HCT116 (cell line): ENCODE measurements around the gene CRHBP. TPM values are rescaled to one million over a fixed set of nuclear protein-coding genes. Genes with fewer than 3 reads are reported as not detected.

Experiments used
- ATAC-seq: fragments of 200-7000 bp; cut with Tn5 transposase; 2 replicates; pipeline ENCODE4 v1.9.1; 2020; ENCODE audit warnings: mild to moderate bottlenecking, moderate library complexity
- BruUV-seq: library from RNA; stranded (reverse); fragments of 400-500 nt; replicated peaks from 2 replicates; lab custom pipeline; 2021; lab: Mats Ljungman, UMichigan
- CTCF ChIA-PET: fragments of 300-600 bp; sonication (Branson Sonifier 250); formaldehyde crosslinking; loops from one replicate; lab custom pipeline; 2021; ENCODE audit warnings: antibody characterized with exemption; lab: Charles Lee
- POLR2A ChIA-PET: fragments of 300-600, 350-600 bp; sonication (Branson Sonifier 250); formaldehyde crosslinking; loops from one replicate; lab custom pipeline; 2021; ENCODE audit warnings: antibody characterized with exemption; lab: Charles Lee
- RAD21 ChIA-PET, 2 experiments: fragments of 300-600 bp; sonication (Branson Sonifier 250); formaldehyde crosslinking; loops; one replicate each; lab custom pipeline; 2023; ENCODE audit warnings: low total read pairs in 2 of 2; ENCODE audit not compliant: uncharacterized antibody in 2 of 2, unreplicated experiment in 2 of 2, low non-redundant PET in 1 of 2; lab: Charles Lee
- DNase-seq: peaks from one replicate; pipeline ENCODE4 v3.0.0-alpha.2; 2010; ENCODE audit warnings: low read depth, low spot score
- H2AFZ ChIP-seq: fragments of 200-600 bp; shearing (Covaris generic), sonication (generic); 2 replicates; pipeline ENCODE4 v1.6.1; 2017; ENCODE audit warnings: low read depth, mixed run types, mixed read lengths, antibody characterized with exemption, low read length; ENCODE audit not compliant: poor library complexity, severe bottlenecking
- H3K27ac ChIP-seq: 2 replicates; pipeline ENCODE4 v1.5.1; 2012; ENCODE audit warnings: low read depth, low read length
- H3K27me3 ChIP-seq: fragments of 200-600 bp; sonication (generic); 2 replicates; pipeline ENCODE4 v1.6.1; 2016; ENCODE audit warnings: mixed run types, low read length, mixed read lengths; ENCODE audit not compliant: insufficient read depth
- H3K36me3 ChIP-seq, 2 experiments: fragments of 200-500 bp in 1 of 2; fragments of 200-600 bp in 1 of 2; sonication (Bioruptor generic) in 1 of 2; sonication (generic) in 1 of 2; 2 replicates each; pipeline versions ENCODE4 v1.5.1 to v1.6.1; 2014 to 2016; ENCODE audit warnings: low read length in 2 of 2, inconsistent platforms in 1 of 2, mixed read lengths in 1 of 2, mixed run types in 1 of 2; ENCODE audit not compliant: insufficient read depth in 2 of 2, control insufficient read depth in 1 of 2
- H3K4me1 ChIP-seq, 2 experiments: fragments of 200-600 bp in 1 of 2; sonication (generic) in 1 of 2; 2 replicates each; pipeline versions ENCODE4 v1.5.1 to v1.6.1; 2012 to 2017; ENCODE audit warnings: low read length in 2 of 2, inconsistent platforms in 1 of 2, mild to moderate bottlenecking in 1 of 2, mixed read lengths in 1 of 2, mixed run types in 1 of 2, moderate library complexity in 1 of 2; ENCODE audit not compliant: insufficient read depth in 2 of 2, control insufficient read depth in 1 of 2
- H3K4me2 ChIP-seq: fragments of 200-600 bp; sonication (generic); 2 replicates; pipeline ENCODE4 v1.6.1; 2017; ENCODE audit warnings: mixed run types, low read length, mixed read lengths
- H3K4me3 ChIP-seq, 2 experiments: fragments of 200-600 bp in 1 of 2; sonication (generic) in 1 of 2; replicated peaks in 1 of 2; 2 replicates each; pipeline ENCODE4 v1.5.1; 2011 to 2016; ENCODE audit warnings: low read length in 2 of 2, control low read depth in 1 of 2, low read depth in 1 of 2, mild to moderate bottlenecking in 1 of 2, mixed read lengths in 1 of 2, mixed run types in 1 of 2
- H3K79me2 ChIP-seq: fragments of 200-600 bp; sonication (generic); 2 replicates; pipeline ENCODE4 v1.6.1; 2017; ENCODE audit warnings: mild to moderate bottlenecking, mixed run types, low read length, moderate library complexity, mixed read lengths; ENCODE audit not compliant: insufficient read depth
- H3K9ac ChIP-seq: fragments of 200-600 bp; sonication (generic); 2 replicates; pipeline ENCODE4 v1.6.1; 2016; ENCODE audit warnings: low read length, mixed read lengths
- H3K9me2 ChIP-seq: fragments of 200-600 bp; sonication (generic), shearing (Covaris generic); 2 replicates; pipeline ENCODE4 v1.6.1; 2017; ENCODE audit warnings: mixed run types, mild to moderate bottlenecking, moderate library complexity; ENCODE audit not compliant: insufficient read depth
- H3K9me3 ChIP-seq, 2 experiments: fragments of 200-500 bp in 1 of 2; fragments of 200-600 bp in 1 of 2; sonication (Bioruptor generic) in 1 of 2; sonication (generic) in 1 of 2; 2 replicates each; pipeline ENCODE4 v1.6.1; 2014 to 2017; ENCODE audit warnings: low read length in 2 of 2, mixed read lengths in 2 of 2, inconsistent platforms in 1 of 2, low read depth in 1 of 2, mild to moderate bottlenecking in 1 of 2, mixed run types in 1 of 2, moderate library complexity in 1 of 2; ENCODE audit not compliant: control insufficient read depth in 1 of 2, insufficient read depth in 1 of 2
- H4K20me1 ChIP-seq: fragments of 200-600 bp; sonication (generic), shearing (Covaris generic); 2 replicates; pipeline ENCODE4 v1.6.1; 2017; ENCODE audit warnings: mixed run types, mild to moderate bottlenecking, moderate library complexity; ENCODE audit not compliant: insufficient read depth
- EZH2 ChIP-seq: fragments of 200-600 bp; sonication (generic); IDR thresholded peaks from 2 replicates; pipeline ENCODE4 v1.6.1; 2017; ENCODE audit warnings: antibody characterized with exemption, mixed run types
- FOSL1 ChIP-seq: IDR thresholded peaks from 2 replicates; pipeline ENCODE4 v1.6.1; 2012; ENCODE audit warnings: low read depth
- POLR2A ChIP-seq: IDR thresholded peaks from 2 replicates; pipeline ENCODE4 v1.7.0; 2011; ENCODE audit warnings: borderline replicate concordance; ENCODE audit not compliant: insufficient read depth, insufficient read length; ENCODE audit errors: extremely low read depth
- REST ChIP-seq: IDR thresholded peaks from 2 replicates; pipeline ENCODE4 v1.6.1; 2012; ENCODE audit warnings: low read depth
- YY1 ChIP-seq: IDR thresholded peaks from 2 replicates; pipeline ENCODE4 v1.6.1; 2011; ENCODE audit warnings: low read length, low read depth, moderate library complexity, mild to moderate bottlenecking; ENCODE audit not compliant: insufficient replicate concordance; ENCODE audit errors: extremely low read depth
- ZFX ChIP-seq: fragments of 450-650 bp; IDR thresholded peaks from 2 replicates; pipeline ENCODE4 v1.6.1; 2017
- intact Hi-C: fragments of 100-400 bp; cut with micrococcal nuclease; formaldehyde crosslinking; loops from 2 replicates; pipeline ENCODE4 v1.10.0; 2022
- total RNA-seq: library from RNA; stranded (reverse); gene quantifications from one replicate; pipeline ENCODE4 v1.2.1, GENCODE V29; 2021; ENCODE audit not compliant: unreplicated experiment
- TF ChIP-seq, protein P1 (sequence below): IDR thresholded peaks from 2 replicates; pipeline ENCODE4 v1.6.1; 2011; ENCODE audit warnings: mild to moderate bottlenecking, low read length, moderate library complexity; ENCODE audit not compliant: insufficient replicate concordance; ENCODE audit errors: extremely low read depth
- TF ChIP-seq, protein P2 (sequence below): IDR thresholded peaks from 2 replicates; pipeline ENCODE4 v1.6.1; 2012

The CRHBP gene
- total RNA-seq, 1 experiment from 2014 or later = not detected

DNA sequence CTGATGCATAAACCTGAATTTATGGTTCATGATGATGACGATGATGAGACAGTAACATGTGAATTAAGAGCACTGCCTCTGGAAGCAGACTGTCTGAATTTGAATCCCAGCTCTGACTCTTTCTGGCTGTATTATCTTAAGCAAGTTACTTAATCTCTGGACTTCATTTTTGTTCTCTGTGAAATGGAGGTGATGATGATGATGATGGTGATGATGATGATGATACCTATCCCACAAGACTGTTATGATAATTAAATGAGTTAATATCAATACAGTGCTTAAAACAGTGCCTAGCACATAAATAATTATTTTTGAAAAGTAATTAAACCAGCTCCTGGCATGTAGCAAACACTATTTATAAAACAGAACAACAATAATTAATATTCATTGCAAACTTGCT is 64.1 kb downstream of the CRHBP start:
- H3K4me1 ChIP-seq = peaks cover 0 to 5% of the 10 kb centered on the region in 2 experiments; a peak in 1 of 4 replicates
- H3K9me3 ChIP-seq = no peaks in the 10 kb centered on the region
- TF ChIP-seq FOSL1 (no peak), POLR2A (no peak), YY1 (no peak), EZH2 (no peak), ZFX (no peak), REST (no peak)
- TF ChIP-seq, protein P1, sequence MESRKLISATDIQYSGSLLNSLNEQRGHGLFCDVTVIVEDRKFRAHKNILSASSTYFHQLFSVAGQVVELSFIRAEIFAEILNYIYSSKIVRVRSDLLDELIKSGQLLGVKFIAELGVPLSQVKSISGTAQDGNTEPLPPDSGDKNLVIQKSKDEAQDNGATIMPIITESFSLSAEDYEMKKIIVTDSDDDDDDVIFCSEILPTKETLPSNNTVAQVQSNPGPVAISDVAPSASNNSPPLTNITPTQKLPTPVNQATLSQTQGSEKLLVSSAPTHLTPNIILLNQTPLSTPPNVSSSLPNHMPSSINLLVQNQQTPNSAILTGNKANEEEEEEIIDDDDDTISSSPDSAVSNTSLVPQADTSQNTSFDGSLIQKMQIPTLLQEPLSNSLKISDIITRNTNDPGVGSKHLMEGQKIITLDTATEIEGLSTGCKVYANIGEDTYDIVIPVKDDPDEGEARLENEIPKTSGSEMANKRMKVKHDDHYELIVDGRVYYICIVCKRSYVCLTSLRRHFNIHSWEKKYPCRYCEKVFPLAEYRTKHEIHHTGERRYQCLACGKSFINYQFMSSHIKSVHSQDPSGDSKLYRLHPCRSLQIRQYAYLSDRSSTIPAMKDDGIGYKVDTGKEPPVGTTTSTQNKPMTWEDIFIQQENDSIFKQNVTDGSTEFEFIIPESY = no peak
- TF ChIP-seq, protein P2, sequence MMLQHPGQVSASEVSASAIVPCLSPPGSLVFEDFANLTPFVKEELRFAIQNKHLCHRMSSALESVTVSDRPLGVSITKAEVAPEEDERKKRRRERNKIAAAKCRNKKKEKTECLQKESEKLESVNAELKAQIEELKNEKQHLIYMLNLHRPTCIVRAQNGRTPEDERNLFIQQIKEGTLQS = no peak
- H3K9ac ChIP-seq = no peak overlapping the region
- POLR2A ChIA-PET = interaction anchor here (0.7 to 1.3 kb wide), 2 partner anchors 13 to 149 kb away, joined by 3 to 4 read pairs; partner anchors contain the start of gene AGGF1
- no peaks in the 10 kb centered on the region for H4K20me1 ChIP-seq
- H3K4me3 ChIP-seq = no peak overlapping the region
- no peak for DNase-seq
- no peak overlapping the region for H3K27ac ChIP-seq
- no peak overlapping the region for H2AFZ ChIP-seq
- H3K4me2 ChIP-seq = no peak overlapping the region
- H3K79me2 ChIP-seq = no peaks in the 10 kb centered on the region
- RAD21 ChIA-PET = no interaction called here
- H3K27me3 ChIP-seq = no peaks in the 10 kb centered on the region
- no peak for ATAC-seq
- no peaks in the 10 kb centered on the region for H3K9me2 ChIP-seq
- H3K36me3 ChIP-seq = no peaks in the 10 kb centered on the region
- no TSS peak for BruUV-seq
- intact Hi-C loops = loop anchor here (1.0 to 10.0 kb wide), 4 partner anchors 149 to 416 kb away; partner anchors contain the start of gene F2R
- CTCF ChIA-PET = interaction anchor here (0.9 to 3.2 kb wide), 8 partner anchors 15 to 416 kb away, joined by 3 to 57 read pairs (median 4); no protein-coding TSS in a partner anchor
